Neuronal stem cell (in vitro differentiated cells): Measurements from ENCODE around the gene PATJ.

ENCODE experiments used
- DNase-seq: peaks from one replicate; pipeline ENCODE4 v3.0.0-alpha.2; 2013; ENCODE audit warnings: low spot score
- H2AFZ ChIP-seq: one replicate; pipeline ENCODE4 v1.6.1; 2013; ENCODE audit warnings: mild to moderate bottlenecking, low read length, inconsistent platforms
- H2AK5ac ChIP-seq: 2 replicates; pipeline ENCODE4 v1.6.1; 2013; ENCODE audit warnings: low read depth, mild to moderate bottlenecking, inconsistent platforms, low read length, moderate library complexity, mixed read lengths
- H2BK120ac ChIP-seq: 2 replicates; pipeline ENCODE4 v1.6.1; 2013; ENCODE audit warnings: low read depth, mild to moderate bottlenecking, inconsistent platforms, low read length, moderate library complexity, mixed read lengths
- H2BK12ac ChIP-seq: one replicate; pipeline ENCODE4 v1.6.1; 2013; ENCODE audit warnings: low read length, inconsistent platforms
- H2BK15ac ChIP-seq: 2 replicates; pipeline ENCODE4 v1.6.1; 2013; ENCODE audit warnings: mild to moderate bottlenecking, low read length, inconsistent platforms, mixed read lengths
- H2BK5ac ChIP-seq: one replicate; pipeline ENCODE4 v1.6.1; 2013; ENCODE audit warnings: inconsistent platforms, mild to moderate bottlenecking, low read length, moderate library complexity
- H3K14ac ChIP-seq: one replicate; pipeline ENCODE4 v1.6.1; 2013; ENCODE audit warnings: low read length, inconsistent platforms
- H3K18ac ChIP-seq: 2 replicates; pipeline ENCODE4 v1.6.1; 2013; ENCODE audit warnings: low read length, inconsistent platforms
- H3K23ac ChIP-seq: 2 replicates; pipeline ENCODE4 v1.6.1; 2013; ENCODE audit warnings: low read depth, mild to moderate bottlenecking, mixed read lengths, low read length, inconsistent platforms; ENCODE audit not compliant: poor library complexity
- H3K27ac ChIP-seq: replicated peaks from 3 replicates; pipeline ENCODE4 v1.5.1; 2013; ENCODE audit warnings: low read length, inconsistent platforms
- H3K27me3 ChIP-seq, 3 experiments: 2 replicates each; pipeline ENCODE4 v1.6.1; 2013; ENCODE audit warnings: low read length in 3 of 3, mild to moderate bottlenecking in 2 of 3, inconsistent platforms in 1 of 3, low read depth in 1 of 3, mixed read lengths in 1 of 3, moderate library complexity in 1 of 3; ENCODE audit not compliant: control insufficient read depth in 3 of 3, insufficient read depth in 3 of 3
- H3K36me3 ChIP-seq, 2 donors: replicated peaks in 1 of 2; 2 replicates each; pipeline ENCODE4 v1.6.1; 2013; ENCODE audit warnings: low read length in 2 of 2; ENCODE audit not compliant: control insufficient read depth in 2 of 2, insufficient read depth in 2 of 2
- H3K4ac ChIP-seq: 2 replicates; pipeline ENCODE4 v1.6.1; 2013; ENCODE audit warnings: inconsistent platforms, mild to moderate bottlenecking, low read length, moderate library complexity
- H3K4me1 ChIP-seq, 2 donors: 1 replicate in 1 of 2; 2 replicates in 1 of 2; pipeline ENCODE4 v1.6.1; 2013; ENCODE audit warnings: low read length in 2 of 2, low read depth in 1 of 2; ENCODE audit not compliant: control insufficient read depth in 2 of 2, insufficient read depth in 1 of 2
- H3K4me2 ChIP-seq: one replicate; pipeline ENCODE4 v1.6.1; 2013; ENCODE audit warnings: mild to moderate bottlenecking, low read length, inconsistent platforms; ENCODE audit not compliant: insufficient read depth, poor library complexity, severe bottlenecking
- H3K4me3 ChIP-seq, 2 donors: 2 replicates each; pipeline ENCODE4 v1.5.1; 2013; ENCODE audit warnings: low read length in 2 of 2, mild to moderate bottlenecking in 2 of 2, inconsistent platforms in 1 of 2, moderate library complexity in 1 of 2
- H3K79me1 ChIP-seq: one replicate; pipeline ENCODE4 v1.6.1; 2013; ENCODE audit warnings: low read depth, mild to moderate bottlenecking, inconsistent platforms, low read length, moderate library complexity
- H3K9ac ChIP-seq: one replicate; pipeline ENCODE4 v1.6.1; 2013; ENCODE audit warnings: mild to moderate bottlenecking, low read depth, low read length, inconsistent platforms; ENCODE audit not compliant: poor library complexity
- H3K9me3 ChIP-seq, 2 donors: replicated peaks in 1 of 2; 2 replicates each; pipeline versions ENCODE3 to v1.6.1; 2013; ENCODE audit warnings: low read length in 2 of 2, mild to moderate bottlenecking in 2 of 2, inconsistent platforms in 1 of 2, low read depth in 1 of 2, mixed read lengths in 1 of 2, moderate library complexity in 1 of 2; ENCODE audit not compliant: control insufficient read depth in 2 of 2, insufficient read depth in 1 of 2
- H4K8ac ChIP-seq: one replicate; pipeline ENCODE4 v1.6.1; 2013; ENCODE audit warnings: low read depth, mild to moderate bottlenecking, inconsistent platforms, low read length, moderate library complexity
- H4K91ac ChIP-seq: one replicate; pipeline ENCODE4 v1.6.1; 2013; ENCODE audit warnings: low read length, low read depth, mild to moderate bottlenecking, inconsistent platforms; ENCODE audit not compliant: poor library complexity
- WGBS, 2 donors: extraction: QIAGEN DNeasy Blood & Tissue Kit; methylation state at CpG; one replicate each; pipeline ENCODE4 v1.1.7; 2013; ENCODE audit warnings: missing lambda C conversion rate in 2 of 2, mixed read lengths in 1 of 2; ENCODE audit not compliant: insufficient read length in 2 of 2, insufficient replicate concordance in 1 of 2; ENCODE audit errors: extremely low coverage in 2 of 2; 5-methylcytosine and 5-hydroxymethylcytosine counted together

Gene PATJ

GRCh38 chr1:62100442-62100841 lies 358.2 kb downstream of the PATJ start:
- no peak overlapping the region for H3K4me2 ChIP-seq
- no peak overlapping the region for H3K27ac ChIP-seq
- WGBS, 2 donors = no CpG with 5 or more reads among the region's 2 CpGs
- H3K9ac ChIP-seq = no peak overlapping the region
- no peaks in the 10 kb centered on the region for H3K79me1 ChIP-seq
- H3K4ac ChIP-seq = no peak overlapping the region
- H2AFZ ChIP-seq = no peak overlapping the region
- DNase-seq = no peak
- H3K4me3 ChIP-seq = no peak overlapping the region
- no peaks in the 10 kb centered on the region for H3K9me3 ChIP-seq
- no peak overlapping the region for H4K8ac ChIP-seq
- no peak overlapping the region for H2BK15ac ChIP-seq
- H2AK5ac ChIP-seq = no peak overlapping the region
- H3K36me3 ChIP-seq = no peaks in the 10 kb centered on the region
- no peak overlapping the region for H4K91ac ChIP-seq
- peaks cover 0 to 3% of the 10 kb centered on the region in 2 donors for H3K4me1 ChIP-seq
- no peak overlapping the region for H2BK120ac ChIP-seq
- no peaks in the 10 kb centered on the region for H3K27me3 ChIP-seq
- no peak overlapping the region for H3K14ac ChIP-seq
- no peak overlapping the region for H3K18ac ChIP-seq
- no peak overlapping the region for H2BK5ac ChIP-seq
- H3K23ac ChIP-seq = no peak overlapping the region
- H2BK12ac ChIP-seq = no peak overlapping the region

GRCh38 chr1:62103846-62104245 lies 361.6 kb downstream of the PATJ start:
- no CpG with 5 or more reads among the region's 3 CpGs for WGBS, 2 donors
- DNase-seq = no peak
- Histone ChIP-seq H3K27me3 (no peaks in the 10 kb centered on the region), H2BK5ac (no peak overlapping the region), H3K36me3 (no peaks in the 10 kb centered on the region), H2BK12ac (no peak overlapping the region), H4K91ac (no peak overlapping the region), H3K4me2 (no peak overlapping the region), H2BK120ac (no peak overlapping the region), H3K9me3 (no peaks in the 10 kb centered on the region), H3K4ac (no peak overlapping the region), H3K27ac (no peak overlapping the region), H3K14ac (no peak overlapping the region), H3K4me3 (no peak overlapping the region), H3K79me1 (no peaks in the 10 kb centered on the region), H3K4me1 (peaks cover 0 to 3% of the 10 kb centered on the region in 2 donors), H3K18ac (no peak overlapping the region), H3K9ac (no peak overlapping the region), H4K8ac (no peak overlapping the region), H3K23ac (no peak overlapping the region), H2BK15ac (no peak overlapping the region), H2AK5ac (no peak overlapping the region), H2AFZ (no peak overlapping the region)

GRCh38 chr1:62107923-62108322 lies 365.6 kb downstream of the PATJ start:
- Histone ChIP-seq H3K18ac (no peak overlapping the region), H2AFZ (no peak overlapping the region), H3K79me1 (no peaks in the 10 kb centered on the region), H3K4ac (no peak overlapping the region), H3K4me3 (no peak overlapping the region), H3K36me3 (no peaks in the 10 kb centered on the region), H3K4me2 (no peak overlapping the region), H3K27me3 (no peaks in the 10 kb centered on the region), H2AK5ac (no peak overlapping the region), H3K23ac (no peak overlapping the region), H3K27ac (no peak overlapping the region), H2BK120ac (no peak overlapping the region), H3K14ac (no peak overlapping the region), H3K4me1 (peaks cover 0 to 3% of the 10 kb centered on the region in 2 donors), H3K9me3 (no peaks in the 10 kb centered on the region), H2BK15ac (no peak overlapping the region), H2BK5ac (no peak overlapping the region), H2BK12ac (no peak overlapping the region), H3K9ac (no peak overlapping the region), H4K8ac (no peak overlapping the region), H4K91ac (no peak overlapping the region)
- DNase-seq = no peak
- no CpG with 5 or more reads among the region's 1 CpG for WGBS, 2 donors

- Histone ChIP-seq H3K27ac (no peak overlapping the region), H3K4me2 (no peak overlapping the region), H3K4ac (no peak overlapping the region), H3K79me1 (no peaks in the 10 kb centered on the region), H3K36me3 (no peaks in the 10 kb centered on the region), H3K4me3 (no peak overlapping the region), H3K9ac (no peak overlapping the region), H3K27me3 (no peaks in the 10 kb centered on the region), H4K8ac (no peak overlapping the region), H3K18ac (no peak overlapping the region), H2BK12ac (no peak overlapping the region), H2AFZ (no peak overlapping the region), H3K4me1 (no peaks in the 10 kb centered on the region), H4K91ac (no peak overlapping the region), H3K9me3 (no peaks in the 10 kb centered on the region), H3K23ac (no peak overlapping the region), H2BK5ac (no peak overlapping the region), H2AK5ac (no peak overlapping the region), H2BK120ac (no peak overlapping the region), H2BK15ac (no peak overlapping the region), H3K14ac (no peak overlapping the region)
- WGBS, 2 donors = no CpG with 5 or more reads among the region's 5 CpGs
- no peak for DNase-seq
These were observed 366.8 kb downstream of the PATJ start for GRCh38 chr1:62109124-62109523.
